Measurements from ENCODE around the gene SLC47A1. TPM values are rescaled to one million over a fixed set of nuclear protein-coding genes. Genes with fewer than 3 reads are reported as not detected.

SLC47A1 gene, protein sequence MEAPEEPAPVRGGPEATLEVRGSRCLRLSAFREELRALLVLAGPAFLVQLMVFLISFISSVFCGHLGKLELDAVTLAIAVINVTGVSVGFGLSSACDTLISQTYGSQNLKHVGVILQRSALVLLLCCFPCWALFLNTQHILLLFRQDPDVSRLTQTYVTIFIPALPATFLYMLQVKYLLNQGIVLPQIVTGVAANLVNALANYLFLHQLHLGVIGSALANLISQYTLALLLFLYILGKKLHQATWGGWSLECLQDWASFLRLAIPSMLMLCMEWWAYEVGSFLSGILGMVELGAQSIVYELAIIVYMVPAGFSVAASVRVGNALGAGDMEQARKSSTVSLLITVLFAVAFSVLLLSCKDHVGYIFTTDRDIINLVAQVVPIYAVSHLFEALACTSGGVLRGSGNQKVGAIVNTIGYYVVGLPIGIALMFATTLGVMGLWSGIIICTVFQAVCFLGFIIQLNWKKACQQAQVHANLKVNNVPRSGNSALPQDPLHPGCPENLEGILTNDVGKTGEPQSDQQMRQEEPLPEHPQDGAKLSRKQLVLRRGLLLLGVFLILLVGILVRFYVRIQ
- not detected in 2 replicates for total RNA-seq (2014; rRNA removed; shearing (Covaris generic); ENCODE audit: low replicate concordance)

GRCh38 chr17:19533718-19534561 lies at the start of gene SLC47A1:
Gene SLC47A1, plus strand, starts transcription at chr17:19533854. Its CDS starts 86 bp downstream, at chr17:19533940.
- Histone ChIP-seq H3K4me3 (ENCODE audit: low read length) (no peak within 1 kb of the TSS), H3K9me3 (ENCODE audit: low read length) (no peaks in the 10 kb centered on the region), H3K27ac (ENCODE audit: low read length) (no peak within 1 kb of the TSS), H3K79me2 (ENCODE audit: low read length) (no peaks in the 10 kb centered on the region), H2AFZ (ENCODE audit: low read length) (no peak within 1 kb of the TSS), H3K36me3 (ENCODE audit: insufficient read depth, low read length) (no peaks in the 10 kb centered on the region), H4K20me1 (ENCODE audit: insufficient read depth, low read depth, low read length) (no peaks in the 10 kb centered on the region; the same call in 1 of the 2 replicates), H3K27me3 (ENCODE audit: low read length) (no peaks in the 10 kb centered on the region), H3K9me2 (replicated peaks; ENCODE audit: insufficient read depth, low read length) (no peaks in the 10 kb centered on the region), H3K4me1 (ENCODE audit: low read length) (peaks cover 18% of the 10 kb centered on the region), H3K9ac (ENCODE audit: low read length) (no peak within 1 kb of the TSS), H3K4me2 (ENCODE audit: low read depth, low read length, poor library complexity, severe bottlenecking) (no peak within 1 kb of the TSS)
- DNase-seq = no peak

- H3K9me2 ChIP-seq (replicated peaks; ENCODE audit: insufficient read depth, low read length) = no peaks in the 10 kb centered on the region
- no peak overlapping the region for H3K9ac ChIP-seq (ENCODE audit: low read length)
Observed at GRCh38 chr17:19485800-19486340, 47.8 kb upstream of the SLC47A1 start.

GRCh38 chr17:19486351-19487023 lies 47.2 kb upstream of the SLC47A1 start:
- H3K4me2 ChIP-seq (ENCODE audit: low read depth, low read length, poor library complexity, severe bottlenecking) = no peak overlapping the region
- H3K9me2 ChIP-seq (replicated peaks; ENCODE audit: insufficient read depth, low read length) = no peaks in the 10 kb centered on the region
- H4K20me1 ChIP-seq (ENCODE audit: insufficient read depth, low read depth, low read length) = no peaks in the 10 kb centered on the region
- DNase-seq = no peak
- H3K4me3 ChIP-seq (ENCODE audit: low read length) = no peak overlapping the region
- H3K9ac ChIP-seq (ENCODE audit: low read length) = no peak overlapping the region
- no peak overlapping the region for H2AFZ ChIP-seq (ENCODE audit: low read length)
- H3K4me1 ChIP-seq (ENCODE audit: low read length) = peaks cover 17% of the 10 kb centered on the region
- H3K9me3 ChIP-seq (ENCODE audit: low read length) = no peaks in the 10 kb centered on the region
- H3K36me3 ChIP-seq (ENCODE audit: insufficient read depth, low read length) = no peaks in the 10 kb centered on the region
- no peak overlapping the region for H3K27ac ChIP-seq (ENCODE audit: low read length)
- H3K79me2 ChIP-seq (ENCODE audit: low read length) = no peaks in the 10 kb centered on the region
- H3K27me3 ChIP-seq (ENCODE audit: low read length) = no peaks in the 10 kb centered on the region

More at GRCh38 chr17:19485800-19486340, 47.8 kb upstream of the SLC47A1 start:
- no peaks in the 10 kb centered on the region for H3K9me3 ChIP-seq (ENCODE audit: low read length)
- H3K27ac ChIP-seq (ENCODE audit: low read length) = no peak overlapping the region
- H4K20me1 ChIP-seq (ENCODE audit: insufficient read depth, low read depth, low read length) = no peaks in the 10 kb centered on the region
- no peaks in the 10 kb centered on the region for H3K36me3 ChIP-seq (ENCODE audit: insufficient read depth, low read length)
- no peaks in the 10 kb centered on the region for H3K27me3 ChIP-seq (ENCODE audit: low read length)
- no peaks in the 10 kb centered on the region for H3K79me2 ChIP-seq (ENCODE audit: low read length)
- H3K4me2 ChIP-seq (ENCODE audit: low read depth, low read length, poor library complexity, severe bottlenecking) = no peak overlapping the region
- peaks cover 14% of the 10 kb centered on the region for H3K4me1 ChIP-seq (ENCODE audit: low read length)
- DNase-seq = no peak
- H3K4me3 ChIP-seq (ENCODE audit: low read length) = no peak overlapping the region
- H2AFZ ChIP-seq (ENCODE audit: low read length) = no peak overlapping the region

DNA sequence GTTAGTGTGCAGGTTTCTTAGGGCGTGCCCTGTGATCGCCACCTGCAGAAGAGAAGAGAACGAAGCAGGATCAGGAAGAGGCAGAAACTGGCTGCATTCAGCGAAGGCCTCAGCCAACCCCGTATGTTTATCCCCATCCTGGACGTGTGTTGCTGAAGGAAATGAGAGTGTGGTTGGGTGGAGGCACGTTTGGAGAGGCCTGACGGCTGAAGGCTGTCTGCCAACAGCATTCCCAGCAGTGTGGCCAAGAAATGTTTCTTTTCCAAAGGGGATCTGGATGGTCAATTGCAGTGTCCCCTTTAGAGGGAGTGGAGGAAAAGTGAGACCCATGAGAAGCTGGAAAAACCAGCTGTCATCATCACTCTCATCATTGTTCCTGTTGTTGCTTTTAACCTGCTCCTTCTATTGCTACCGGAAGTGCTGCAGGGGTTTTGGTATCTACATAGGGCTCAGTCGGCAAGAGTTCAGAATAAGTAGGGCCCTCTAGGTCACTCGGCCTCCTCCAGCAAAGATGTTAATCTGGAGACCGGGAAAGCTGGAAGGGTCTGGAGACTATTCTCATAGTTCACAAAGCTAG lies 46.5 kb upstream of the SLC47A1 start:
- Histone ChIP-seq H3K4me3 (ENCODE audit: low read length) (no peak overlapping the region), H3K9me3 (ENCODE audit: low read length) (no peaks in the 10 kb centered on the region), H3K36me3 (ENCODE audit: insufficient read depth, low read length) (no peaks in the 10 kb centered on the region), H3K4me1 (ENCODE audit: low read length) (peaks cover 19% of the 10 kb centered on the region), H3K79me2 (ENCODE audit: low read length) (no peaks in the 10 kb centered on the region), H2AFZ (ENCODE audit: low read length) (no peak overlapping the region), H3K27me3 (ENCODE audit: low read length) (no peaks in the 10 kb centered on the region), H3K27ac (ENCODE audit: low read length) (no peak overlapping the region), H4K20me1 (ENCODE audit: insufficient read depth, low read depth, low read length) (no peaks in the 10 kb centered on the region), H3K9ac (ENCODE audit: low read length) (no peak overlapping the region), H3K9me2 (replicated peaks; ENCODE audit: insufficient read depth, low read length) (no peaks in the 10 kb centered on the region), H3K4me2 (ENCODE audit: low read depth, low read length, poor library complexity, severe bottlenecking) (no peak overlapping the region)
- DNase-seq = no peak

DNA sequence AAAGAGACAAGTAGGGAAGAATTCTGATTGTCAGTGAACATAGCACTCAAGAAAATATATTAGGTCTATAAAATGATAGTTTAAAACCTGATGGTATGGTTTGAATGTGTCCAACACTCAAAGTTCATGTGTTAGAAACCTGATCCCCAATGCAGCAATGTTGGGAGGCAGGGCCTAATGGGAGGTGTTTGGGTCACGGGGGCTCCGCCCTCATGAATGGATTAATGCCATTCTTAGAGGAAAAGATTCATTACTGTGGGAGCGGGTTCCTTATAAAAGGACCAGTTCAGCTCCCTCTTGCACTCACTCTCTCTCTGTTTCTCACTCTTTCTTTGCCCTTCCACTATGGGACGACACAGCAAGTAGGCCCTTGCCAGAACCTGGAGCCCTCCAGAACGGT lies 41.5 kb upstream of the SLC47A1 start:
- Histone ChIP-seq H3K4me2 (ENCODE audit: low read depth, low read length, poor library complexity, severe bottlenecking) (no peak overlapping the region), H3K27me3 (ENCODE audit: low read length) (no peaks in the 10 kb centered on the region), H3K9ac (ENCODE audit: low read length) (no peak overlapping the region), H3K36me3 (ENCODE audit: insufficient read depth, low read length) (no peaks in the 10 kb centered on the region), H3K4me1 (ENCODE audit: low read length) (peaks cover 44% of the 10 kb centered on the region), H4K20me1 (ENCODE audit: insufficient read depth, low read depth, low read length) (no peaks in the 10 kb centered on the region), H3K4me3 (ENCODE audit: low read length) (no peak overlapping the region), H3K79me2 (ENCODE audit: low read length) (no peaks in the 10 kb centered on the region), H3K9me3 (ENCODE audit: low read length) (no peaks in the 10 kb centered on the region), H2AFZ (ENCODE audit: low read length) (no peak overlapping the region), H3K27ac (ENCODE audit: low read length) (no peak overlapping the region), H3K9me2 (replicated peaks; ENCODE audit: insufficient read depth, low read length) (no peaks in the 10 kb centered on the region)
- no peak for DNase-seq

- no peak overlapping the region for H2AFZ ChIP-seq (ENCODE audit: low read length)
- H3K4me3 ChIP-seq (ENCODE audit: low read length) = peak overlapping the region; percentile 55
- H3K4me2 ChIP-seq (ENCODE audit: low read depth, low read length, poor library complexity, severe bottlenecking) = peak overlapping the region; percentile 78
- H3K79me2 ChIP-seq (ENCODE audit: low read length) = no peaks in the 10 kb centered on the region
- no peaks in the 10 kb centered on the region for H3K9me3 ChIP-seq (ENCODE audit: low read length)
- peaks cover 51% of the 10 kb centered on the region for H3K4me1 ChIP-seq (ENCODE audit: low read length)
- no peaks in the 10 kb centered on the region for H3K36me3 ChIP-seq (ENCODE audit: insufficient read depth, low read length)
- DNase-seq = no peak
- H3K9ac ChIP-seq (ENCODE audit: low read length) = peak overlapping the region; percentile 57
- no peaks in the 10 kb centered on the region for H3K27me3 ChIP-seq (ENCODE audit: low read length)
- no peaks in the 10 kb centered on the region for H3K9me2 ChIP-seq (replicated peaks; ENCODE audit: insufficient read depth, low read length)
- no peaks in the 10 kb centered on the region for H4K20me1 ChIP-seq (ENCODE audit: insufficient read depth, low read depth, low read length)
- peak overlapping the region; percentile 74 for H3K27ac ChIP-seq (ENCODE audit: low read length)
Observed at GRCh38 chr17:19494961-19495806, 38.5 kb upstream of the SLC47A1 start.

All from Karpas-422 (cell line).